H1 (cell line): ENCODE measurements around the gene RHBDF2. TPM values are rescaled to one million over a fixed set of nuclear protein-coding genes. Genes with fewer than 3 reads are reported as not detected.

Experiments
- CTCF ChIA-PET: fragments of 300-600 bp; sonication (Branson Sonifier 250); formaldehyde crosslinking; loops from one replicate; lab custom pipeline; 2021; ENCODE audit not compliant: partially characterized antibody; lab: Charles Lee
- POLR2A ChIA-PET: fragments of 300-600 bp; sonication (Branson Sonifier 250); formaldehyde crosslinking; loops from one replicate; lab custom pipeline; 2021; ENCODE audit warnings: inconsistent platforms; ENCODE audit not compliant: partially characterized antibody; lab: Charles Lee
- DNase-seq, 2 experiments: peaks; one replicate each; pipeline versions ENCODE4 v3.0.0 to v3.0.0-alpha.2; 2010 to 2022; ENCODE audit warnings: low spot score in 2 of 2, low read depth in 1 of 2, mixed read lengths in 1 of 2
- FAIRE-seq: peaks from 2 replicates; lab custom pipeline; 2011; peaks lifted over from hg19 to GRCh38; lab: Jason Lieb, UNC
- H2AFZ ChIP-seq: 2 replicates; pipeline ENCODE4 v1.8.1; 2012; ENCODE audit warnings: low read length, inconsistent platforms
- H2AK5ac ChIP-seq: 2 replicates; pipeline ENCODE4 v1.6.1; 2013; ENCODE audit warnings: low read depth, low read length
- H2BK120ac ChIP-seq: replicated peaks from 2 replicates; pipeline ENCODE3; 2013; ENCODE audit warnings: low read depth, low read length, inconsistent platforms
- H2BK12ac ChIP-seq: 2 replicates; pipeline ENCODE4 v1.6.1; 2013; ENCODE audit warnings: low read depth, low read length
- H2BK15ac ChIP-seq: 2 replicates; pipeline ENCODE4 v1.6.1; 2013; ENCODE audit warnings: low read length
- H2BK20ac ChIP-seq: 2 replicates; pipeline ENCODE4 v1.6.1; 2013; ENCODE audit warnings: low read length
- H2BK5ac ChIP-seq: 2 replicates; pipeline ENCODE4 v1.6.1; 2013; ENCODE audit warnings: low read depth, low read length
- H3K14ac ChIP-seq: 2 replicates; pipeline ENCODE4 v1.6.1; 2013; ENCODE audit warnings: inconsistent platforms; ENCODE audit not compliant: insufficient read length
- H3K18ac ChIP-seq: 2 replicates; pipeline ENCODE4 v1.6.1; 2013; ENCODE audit warnings: low read length; ENCODE audit errors: extremely low read depth
- H3K23ac ChIP-seq: 2 replicates; pipeline ENCODE4 v1.6.1; 2013; ENCODE audit warnings: inconsistent platforms; ENCODE audit not compliant: insufficient read length
- H3K23me2 ChIP-seq: 2 replicates; pipeline ENCODE4 v1.6.1; 2013; ENCODE audit warnings: low read depth, low read length
- H3K27ac ChIP-seq: 2 replicates; pipeline ENCODE4 v1.6.1; 2011; ENCODE audit warnings: low read depth, low read length, inconsistent platforms
- H3K27me3 ChIP-seq, 4 experiments: replicated peaks in 1 of 4; 1 replicate in 1 of 4; 2 replicates in 3 of 4; pipeline versions ENCODE4 v1.6.1 to v1.8.1; 2011 to 2013; ENCODE audit warnings: low read length in 3 of 4, mild to moderate bottlenecking in 3 of 4, inconsistent platforms in 2 of 4, mixed read lengths in 2 of 4, moderate library complexity in 1 of 4; ENCODE audit not compliant: control insufficient read depth in 3 of 4, insufficient read depth in 3 of 4; ENCODE audit errors: extremely low read depth in 1 of 4
- H3K36me3 ChIP-seq, 4 experiments: 2 replicates each; pipeline versions ENCODE4 v1.6.1 to v1.8.1; 2011 to 2013; ENCODE audit warnings: mild to moderate bottlenecking in 4 of 4, low read length in 3 of 4, moderate library complexity in 2 of 4, control low read depth in 1 of 4, inconsistent platforms in 1 of 4; ENCODE audit not compliant: insufficient read depth in 4 of 4, control insufficient read depth in 2 of 4
- H3K4ac ChIP-seq: replicated peaks from 2 replicates; pipeline ENCODE3; 2013; ENCODE audit warnings: low read length, low read depth, mixed read lengths, inconsistent platforms; ENCODE audit not compliant: insufficient read length
- H3K4me1 ChIP-seq, 4 experiments: replicated peaks in 1 of 4; 1 replicate in 1 of 4; 2 replicates in 3 of 4; pipeline versions ENCODE4 v1.6.1 to v1.8.1; 2011 to 2013; ENCODE audit warnings: low read length in 3 of 4, inconsistent platforms in 2 of 4, mixed read lengths in 1 of 4; ENCODE audit not compliant: insufficient read depth in 4 of 4, control insufficient read depth in 3 of 4
- H3K4me2 ChIP-seq, 2 experiments: 2 replicates each; pipeline versions ENCODE4 v1.6.1 to v1.8.1; 2011 to 2013; ENCODE audit warnings: low read depth in 2 of 2, low read length in 2 of 2, control low read depth in 1 of 2, inconsistent platforms in 1 of 2, mild to moderate bottlenecking in 1 of 2; ENCODE audit not compliant: insufficient read depth in 1 of 2
- H3K4me3 ChIP-seq, 4 experiments: fragments of 200-600, 300-600 bp in 1 of 4; sonication (generic), shearing (Covaris generic), sonication (Bioruptor Twin) in 1 of 4; 2 replicates each; pipeline versions ENCODE4 v1.5.1 to v1.8.1; 2011 to 2016; ENCODE audit warnings: low read length in 4 of 4, low read depth in 3 of 4, control low read depth in 2 of 4, inconsistent platforms in 2 of 4, mild to moderate bottlenecking in 2 of 4, mixed read lengths in 1 of 4, moderate library complexity in 1 of 4; ENCODE audit not compliant: insufficient read depth in 2 of 4; ENCODE audit errors: extremely low read depth in 1 of 4
- H3K56ac ChIP-seq: replicated peaks from 2 replicates; pipeline ENCODE3; 2013; ENCODE audit warnings: low read depth, mild to moderate bottlenecking, mixed read lengths, low read length, inconsistent platforms; ENCODE audit not compliant: insufficient read length
- H3K79me1 ChIP-seq: 2 replicates; pipeline ENCODE4 v1.6.1; 2013; ENCODE audit warnings: low read depth, low read length, control low read depth
- H3K79me2 ChIP-seq, 2 experiments: 2 replicates each; pipeline versions ENCODE4 v1.6.1 to v1.8.1; 2012 to 2013; ENCODE audit warnings: low read length in 2 of 2, mild to moderate bottlenecking in 2 of 2, inconsistent platforms in 1 of 2; ENCODE audit not compliant: insufficient read depth in 2 of 2, control insufficient read depth in 1 of 2
- H3K9ac ChIP-seq, 4 experiments: replicated peaks in 1 of 4; 1 replicate in 1 of 4; 2 replicates in 3 of 4; pipeline versions ENCODE4 v1.6.1 to v1.8.1; 2011 to 2013; ENCODE audit warnings: low read depth in 3 of 4, low read length in 3 of 4, control low read depth in 2 of 4, mild to moderate bottlenecking in 2 of 4, moderate library complexity in 2 of 4, inconsistent platforms in 1 of 4; ENCODE audit errors: extremely low read depth in 1 of 4
- H3K9me3 ChIP-seq, 2 experiments: 2 replicates each; pipeline versions ENCODE4 v1.6.1 to v1.8.1; 2012 to 2013; ENCODE audit warnings: mild to moderate bottlenecking in 2 of 2, moderate library complexity in 2 of 2, control low read depth in 1 of 2, inconsistent platforms in 1 of 2, low read depth in 1 of 2, low read length in 1 of 2, mixed read lengths in 1 of 2; ENCODE audit not compliant: insufficient read depth in 2 of 2
- H4K20me1 ChIP-seq, 2 experiments: replicated peaks in 1 of 2; 2 replicates each; pipeline versions ENCODE3 to v1.8.1; 2011 to 2013; ENCODE audit warnings: inconsistent platforms in 2 of 2, low read length in 2 of 2, mild to moderate bottlenecking in 1 of 2; ENCODE audit not compliant: insufficient read depth in 2 of 2, control insufficient read depth in 1 of 2
- H4K5ac ChIP-seq: 2 replicates; pipeline ENCODE4 v1.6.1; 2013; ENCODE audit warnings: low read length, low read depth, mixed read lengths, inconsistent platforms; ENCODE audit not compliant: insufficient read length
- H4K8ac ChIP-seq: 2 replicates; pipeline ENCODE4 v1.8.0; 2013; ENCODE audit warnings: mild to moderate bottlenecking, moderate library complexity, low read length, inconsistent platforms; ENCODE audit not compliant: insufficient read depth; ENCODE audit errors: extremely low read depth
- H4K91ac ChIP-seq: replicated peaks from 2 replicates; pipeline ENCODE3; 2013; ENCODE audit warnings: low read length, mixed read lengths, inconsistent platforms; ENCODE audit not compliant: insufficient read length
- KDM4A ChIP-seq: IDR thresholded peaks from one replicate; pipeline ENCODE4 v1.7.1; 2012; ENCODE audit warnings: low read depth, mild to moderate bottlenecking, moderate library complexity, low read length, inconsistent platforms; ENCODE audit not compliant: severe bottlenecking
- KDM5A ChIP-seq: fragments of 200-600 bp; IDR thresholded peaks from 2 replicates; pipeline ENCODE4 v1.7.1; 2012; ENCODE audit warnings: mild to moderate bottlenecking, low read length, inconsistent platforms, mixed read lengths
- RBBP5 ChIP-seq: IDR thresholded peaks from 2 replicates; pipeline ENCODE4 v1.7.1; 2012; ENCODE audit warnings: low read depth, mild to moderate bottlenecking, inconsistent platforms, low read length, moderate library complexity, borderline replicate concordance
- WGBS, 2 experiments: shearing (Covaris generic) in 1 of 2; methylation state at CpG; one replicate each; pipeline versions ENCODE4 v1.1.6 to v1.1.7; 2013 to 2015; ENCODE audit warnings: low lambda C conversion rate in 2 of 2, mixed read lengths in 2 of 2, inconsistent platforms in 1 of 2, low coverage in 1 of 2, missing lambda C conversion rate in 1 of 2; ENCODE audit not compliant: insufficient replicate concordance in 2 of 2, insufficient coverage in 1 of 2, insufficient read length in 1 of 2; ENCODE audit errors: extremely low coverage in 1 of 2, missing lambda C conversion rate in 1 of 2; 5-methylcytosine and 5-hydroxymethylcytosine counted together
- polyA plus RNA-seq, 7 experiments: library from polyadenylated mRNA; depleted of rRNA in 3 of 7; stranded (reverse) in 5 of 7; unstranded in 2 of 7; fragments of >200 nt in 5 of 7; fragments of 200-250 nt in 2 of 7; gene quantifications; 1 replicate in 5 of 7; 2 replicates in 1 of 7; 4 replicates in 1 of 7; pipeline versions ENCODE4 v1.2.1 to v1.2.3, GENCODE V29; 2011 to 2013; ENCODE audit warnings: missing spikeins in 2 of 7, mixed read lengths in 2 of 7
- total RNA-seq: library from RNA; stranded (reverse); fragmentation: NEBNext Ultra II Directional; extraction: Animal tissue kit (Norgen Biotek cat#: 25700); gene quantifications from 2 replicates; pipeline ENCODE4 v1.2.1, GENCODE V29; 2021

The RHBDF2 gene
- total and polyA plus RNA-seq, 2 of the 8 experiments (the other 6 are each of a cell fraction or from before 2014, with no cell fraction given): 21.2 to 25.9 TPM

- ChIA-PET CTCF (interaction anchor here (1.1 to 15.6 kb wide), 4 partner anchors 10 to 63 kb away, joined by 3 to 446 read pairs (median 4); partner anchors contain the start of gene RHBDF2), POLR2A (no interaction called here)
- no peak overlapping the region for H2AK5ac ChIP-seq
- H3K4me3 ChIP-seq: no peak overlapping the region
- H2BK20ac ChIP-seq: no peak overlapping the region
- peaks cover 0 to 10% (median 0%) of the 10 kb centered on the region in 4 experiments; a peak in 2 of 8 replicates for H3K36me3 ChIP-seq
- no peak overlapping the region for H2BK5ac ChIP-seq
- H2BK12ac ChIP-seq: no peak overlapping the region
- H4K8ac ChIP-seq: no peak overlapping the region
- TF ChIP-seq RBBP5 (no peak), KDM4A (no peak), KDM5A (no peak)
- H3K79me2 ChIP-seq: no peaks in the 10 kb centered on the region
- no peak overlapping the region for H2AFZ ChIP-seq
- H3K56ac ChIP-seq: no peak overlapping the region
- H4K5ac ChIP-seq: no peak overlapping the region
- no peaks in the 10 kb centered on the region for H3K9me3 ChIP-seq
- no peak overlapping the region for H3K23ac ChIP-seq
- H2BK15ac ChIP-seq: no peak overlapping the region
- no peak overlapping the region for H3K4me2 ChIP-seq
- H3K23me2 ChIP-seq: no peaks in the 10 kb centered on the region
- H2BK120ac ChIP-seq: no peak overlapping the region
- H3K18ac ChIP-seq: no peak overlapping the region
- DNase-seq: no peak
- no peak overlapping the region for H3K27ac ChIP-seq
- H3K9ac ChIP-seq: no peak overlapping the region
- no peaks in the 10 kb centered on the region for H3K27me3 ChIP-seq
- peaks cover 0 to 6% of the 10 kb centered on the region in 2 experiments for H4K20me1 ChIP-seq
- no peak overlapping the region for H3K4ac ChIP-seq
- peaks cover 0 to 9% (median 0%) of the 10 kb centered on the region in 4 experiments; a peak in 2 of 7 replicates for H3K4me1 ChIP-seq
- FAIRE-seq: no peak
- no peaks in the 10 kb centered on the region for H3K79me1 ChIP-seq
- 86% methylated on average over 9 of the region's 13 CpGs; no CpG with 5 or more reads in 1 of the 2 experiments for WGBS, 2 experiments
- H4K91ac ChIP-seq: no peak overlapping the region
- H3K14ac ChIP-seq: no peak overlapping the region
Measured at GRCh38 chr17:76469991-76470739, 31.1 kb downstream of the RHBDF2 start.
